Limb (tissue), 2 donors: Measurements from ENCODE around the gene SNRPF.

Experiments
- DNase-seq, 2 donors: peaks; one replicate each; pipeline ENCODE4 v3.0.0-alpha.2; 2016; ENCODE audit errors: extremely low spot score in 2 of 2

The SNRPF gene

GRCh38 chr12:95859344-95859816 is 628 bp downstream of the SNRPF start:
- peak in 1 of 2 donors; percentile 41 for DNase-seq

DNA sequence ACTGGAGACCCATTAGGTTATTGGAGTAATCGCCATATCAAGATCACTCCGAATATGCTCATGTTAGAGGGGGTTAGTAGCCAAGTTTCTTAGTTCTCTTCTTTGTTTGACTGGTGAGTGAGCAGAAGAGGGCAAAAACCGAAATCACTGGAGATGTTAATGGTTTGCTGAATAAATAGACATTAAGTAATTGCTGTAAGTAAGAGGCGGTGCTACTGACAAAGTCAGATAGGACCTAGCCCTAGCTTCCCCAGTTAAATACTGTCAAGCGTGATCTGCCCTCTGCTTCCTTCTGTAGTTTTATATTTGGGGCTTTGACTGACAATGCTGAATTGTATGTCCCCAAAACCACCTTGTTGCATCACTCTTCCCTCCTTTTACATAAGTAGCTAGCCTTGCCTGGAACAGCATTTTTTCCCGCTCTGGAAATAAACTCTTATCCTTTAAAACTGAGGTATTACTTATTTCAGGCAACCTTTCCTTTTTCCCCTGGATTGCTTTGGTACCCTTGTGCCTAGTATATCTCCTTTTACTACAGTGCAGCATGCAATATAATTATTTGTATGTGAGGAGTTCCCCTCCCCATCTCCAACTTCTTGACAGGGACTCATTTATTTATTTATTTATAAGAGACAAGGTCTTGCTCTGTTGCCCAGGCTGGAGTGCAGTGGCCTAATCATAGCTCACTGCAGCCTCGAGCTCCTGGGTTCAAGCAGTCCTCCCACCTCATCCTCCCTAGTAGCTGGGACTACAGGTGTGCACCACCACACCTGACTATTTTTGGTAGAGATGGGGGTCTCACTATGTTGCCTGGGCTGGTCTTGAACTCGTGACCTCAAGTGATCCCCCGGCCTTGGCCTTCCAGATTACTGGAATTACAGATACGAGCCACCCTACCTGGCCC is 1.4 kb downstream of the SNRPF start:
- no peak for DNase-seq

GRCh38 chr12:95862038-95862437 is 3.3 kb downstream of the SNRPF start:
- no peak for DNase-seq

GRCh38 chr12:95863337-95863736 is 4.6 kb downstream of the SNRPF start:
- DNase-seq = no peak

DNA sequence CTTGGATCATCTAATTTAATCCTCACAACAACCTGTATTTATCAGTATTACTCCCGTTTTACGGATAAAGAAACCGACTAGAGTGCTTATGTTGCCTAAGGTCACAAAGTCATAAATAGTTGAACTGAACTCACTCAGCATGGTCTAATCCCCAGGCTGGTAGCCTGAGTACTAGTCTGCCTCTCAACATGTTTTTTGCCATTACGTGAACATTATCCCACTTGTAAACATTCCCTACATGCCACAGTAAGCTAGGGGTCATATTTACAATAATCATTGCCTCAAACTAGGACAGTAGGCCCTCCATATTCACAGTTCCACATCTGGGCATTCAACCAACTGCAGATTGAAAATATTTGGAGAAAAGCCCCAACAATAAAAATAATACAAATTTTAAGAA is 12.1 kb downstream of the SNRPF start:
- no peak for DNase-seq

DNA sequence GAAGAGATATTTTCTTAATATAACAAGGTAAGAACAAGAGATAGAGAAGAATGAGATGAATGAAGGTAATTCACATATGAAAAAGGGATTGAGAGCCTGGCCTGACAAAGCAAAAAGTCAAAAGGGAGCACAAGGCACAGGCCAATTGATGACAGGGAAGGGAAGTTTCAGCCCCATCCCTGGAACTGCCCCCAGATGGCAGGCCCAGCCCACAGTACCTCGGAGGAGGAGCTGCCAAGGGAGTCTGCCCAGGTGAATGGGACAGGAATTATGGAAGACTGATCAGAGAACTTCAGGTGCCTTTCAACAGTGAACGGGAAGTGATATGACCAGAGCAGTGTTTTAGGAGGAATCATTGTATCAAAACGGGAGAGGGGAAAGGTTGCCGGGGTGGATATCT is 15.7 kb downstream of the SNRPF start:
- no peak for DNase-seq

- no peak for DNase-seq
These were observed 18.9 kb downstream of the SNRPF start for GRCh38 chr12:95877622-95878021.

GRCh38 chr12:95880895-95881294 is 22.1 kb downstream of the SNRPF start:
- DNase-seq = no peak

- DNase-seq = peak in 1 of 2 donors; percentile 7
These were observed 22.7 kb downstream of the SNRPF start for GRCh38 chr12:95881331-95881955.

GRCh38 chr12:95882080-95882479 is 23.3 kb downstream of the SNRPF start:
- no peak for DNase-seq

DNA sequence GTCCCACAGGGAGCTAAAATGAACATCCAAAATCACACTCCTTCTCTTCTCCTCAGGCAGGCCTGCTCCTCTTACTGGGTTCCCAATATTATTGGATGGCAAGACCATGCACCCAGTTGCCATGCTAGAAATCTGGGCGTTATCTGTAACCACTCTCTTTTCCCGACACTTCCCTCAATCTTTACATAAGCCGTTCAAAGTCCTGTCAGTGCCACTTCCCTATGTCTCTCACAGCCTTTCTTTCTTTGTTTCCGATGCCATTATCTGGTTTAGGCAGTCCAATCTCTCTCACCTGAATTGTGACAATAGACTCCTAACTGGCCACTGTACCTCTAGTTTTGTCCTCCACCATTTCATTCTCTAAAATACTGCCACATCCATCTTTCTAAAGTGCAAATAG is 24.1 kb downstream of the SNRPF start:
- no peak for DNase-seq

DNA sequence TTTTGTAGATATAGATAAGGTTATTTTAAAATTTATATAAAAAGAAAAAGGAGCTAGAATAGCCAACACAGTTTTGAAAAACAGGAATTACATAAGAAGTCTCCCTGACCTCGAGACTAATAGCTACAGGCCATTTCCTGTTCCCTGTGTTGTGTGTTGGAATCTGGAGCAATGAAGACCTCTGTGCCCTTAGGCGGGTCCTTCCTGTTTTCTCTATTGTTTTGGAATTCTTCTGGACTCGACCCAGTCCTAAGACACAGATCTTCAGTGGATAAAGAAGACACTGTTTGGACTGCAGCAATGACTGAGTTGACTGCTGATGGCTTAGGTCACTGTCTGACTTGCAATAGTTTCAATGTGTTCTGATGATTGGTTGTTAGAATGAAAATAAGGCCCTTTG is 26.2 kb downstream of the SNRPF start:
- no peak for DNase-seq

- DNase-seq = no peak
These were observed 28.6 kb downstream of the SNRPF start for GRCh38 chr12:95887311-95887710.

DNA sequence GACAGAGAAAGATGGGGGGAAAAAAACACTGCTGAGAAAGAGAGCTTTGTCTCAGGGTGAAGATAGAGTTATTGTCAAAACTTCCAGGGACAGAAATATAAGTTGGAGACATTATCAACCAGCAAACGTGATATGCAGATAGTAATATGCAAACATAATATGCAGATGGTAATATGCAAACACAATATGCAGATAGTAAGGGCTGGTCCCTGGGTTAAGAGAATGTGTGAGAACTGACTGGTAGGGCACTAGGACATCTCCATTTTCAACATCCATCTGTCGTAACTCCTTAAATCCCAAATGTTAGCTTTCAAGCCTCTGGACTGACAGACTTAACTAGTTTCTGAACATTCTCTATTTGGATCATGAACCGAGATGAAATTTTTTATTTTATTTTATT is 32.2 kb downstream of the SNRPF start:
- no peak for DNase-seq

DNA sequence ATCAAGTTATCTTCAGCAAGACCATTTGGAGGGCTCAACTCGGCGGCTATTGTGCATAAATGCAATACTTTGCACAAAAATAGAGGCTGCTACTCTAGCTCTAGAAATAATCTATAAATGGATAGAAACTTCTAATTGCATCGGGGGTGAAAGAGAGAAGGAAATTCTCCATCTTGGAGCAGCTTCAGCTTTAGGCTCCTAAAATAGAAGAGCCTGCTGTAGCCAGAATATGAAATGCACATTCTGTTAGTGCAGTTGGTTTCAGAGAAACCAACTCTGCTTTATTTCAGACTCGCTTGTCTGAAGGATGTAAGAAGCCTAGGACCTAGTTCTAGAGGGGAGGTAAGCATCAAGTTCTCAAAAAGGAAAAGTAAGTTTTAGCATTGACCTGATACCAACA is 38.1 kb downstream of the SNRPF start:
- DNase-seq = no peak

DNA sequence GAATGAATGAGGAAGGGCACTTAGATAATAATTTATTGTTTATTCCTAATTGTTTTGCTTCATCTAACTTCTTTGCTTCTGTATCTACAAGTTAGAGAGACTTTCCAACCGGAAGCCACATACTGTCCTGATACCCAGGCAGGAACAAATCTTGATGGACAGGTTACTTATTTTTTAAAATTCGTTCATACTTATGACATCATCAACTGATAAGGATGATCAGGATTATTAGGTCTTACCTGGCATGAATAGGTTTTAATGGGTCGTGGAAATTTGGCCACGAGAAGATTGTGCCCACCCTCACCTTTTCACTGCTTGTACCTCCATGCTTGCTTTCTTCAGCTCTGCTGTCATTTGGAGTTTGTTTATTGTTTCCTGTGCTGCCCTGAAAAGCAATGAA is 39.3 kb downstream of the SNRPF start:
- no peak for DNase-seq

- no peak for DNase-seq
These were observed 49.8 kb downstream of the SNRPF start for GRCh38 chr12:95908573-95908972.

DNA sequence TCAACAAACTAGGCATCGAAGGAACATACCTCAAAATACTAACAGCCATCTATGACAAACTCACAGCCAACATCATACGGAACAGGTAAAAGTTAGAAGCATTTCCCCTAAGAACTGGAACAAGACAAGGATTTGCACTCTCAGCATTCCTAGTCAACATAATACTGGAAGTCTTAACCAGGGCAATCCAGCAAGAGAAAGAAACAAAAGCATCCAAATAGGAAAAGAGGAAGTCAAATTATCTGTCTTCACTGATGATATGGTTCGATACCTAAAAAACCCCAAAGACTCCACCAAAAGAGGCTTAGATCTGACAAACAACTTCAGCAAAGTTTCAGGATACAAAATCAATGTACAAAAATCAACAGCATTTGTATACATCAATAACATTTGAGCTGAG is 51.1 kb downstream of the SNRPF start:
- DNase-seq = no peak
